PFSK-1 (cell line): ENCODE measurements around the gene CCN5.

Experiments used
- FOXP2 ChIP-seq: optimal IDR thresholded peaks from 2 replicates; pipeline ENCODE3; 2011; ENCODE audit warnings: borderline replicate concordance, control low read depth, inconsistent platforms; ENCODE audit not compliant: insufficient read depth; ENCODE audit errors: extremely low read length, extremely low read depth
- POLR2AphosphoS5 ChIP-seq: IDR thresholded peaks from 2 replicates; pipeline ENCODE4 v1.6.1; 2012; ENCODE audit warnings: low read depth, mild to moderate bottlenecking, control low read depth, low read length, moderate library complexity
- REST ChIP-seq, 2 experiments: IDR thresholded peaks; 2 replicates each; pipeline versions ENCODE4 v1.6.1 to v1.8.0; 2011 to 2012; ENCODE audit warnings: low read depth in 2 of 2, low read length in 2 of 2, control low read depth in 1 of 2, inconsistent platforms in 1 of 2, mild to moderate bottlenecking in 1 of 2, moderate library complexity in 1 of 2; ENCODE audit not compliant: insufficient read depth in 1 of 2
- SIN3A ChIP-seq: IDR thresholded peaks from 2 replicates; pipeline ENCODE4 v1.6.1; 2012; ENCODE audit warnings: mild to moderate bottlenecking, low read length, moderate library complexity, borderline replicate concordance; ENCODE audit not compliant: insufficient read depth
- TAF1 ChIP-seq: IDR thresholded peaks from 2 replicates; pipeline ENCODE4 v1.6.1; 2012; ENCODE audit warnings: low read length, control low read depth, borderline replicate concordance; ENCODE audit not compliant: insufficient read depth

Gene CCN5

GRCh38 chr20:44759595-44759994 lies 44.4 kb downstream of the CCN5 start:
- no peak for TF ChIP-seq SIN3A
- no peak for TF ChIP-seq POLR2AphosphoS5
- no peak for TF ChIP-seq FOXP2
- TF ChIP-seq REST (IDR thresholded peaks at IDR 0.05; ENCODE audit: insufficient read depth in 1 of 2, low read depth in 2 of 2, low read length in 2 of 2), result no peak
- no peak for TF ChIP-seq TAF1

GRCh38 chr20:44761423-44761822 lies 46.3 kb downstream of the CCN5 start:
- TF ChIP-seq FOXP2 (no peak), TAF1 (no peak), REST (IDR thresholded peaks at IDR 0.05; ENCODE audit: insufficient read depth in 1 of 2, low read depth in 2 of 2, low read length in 2 of 2) (no peak), SIN3A (no peak), POLR2AphosphoS5 (no peak)

DNA sequence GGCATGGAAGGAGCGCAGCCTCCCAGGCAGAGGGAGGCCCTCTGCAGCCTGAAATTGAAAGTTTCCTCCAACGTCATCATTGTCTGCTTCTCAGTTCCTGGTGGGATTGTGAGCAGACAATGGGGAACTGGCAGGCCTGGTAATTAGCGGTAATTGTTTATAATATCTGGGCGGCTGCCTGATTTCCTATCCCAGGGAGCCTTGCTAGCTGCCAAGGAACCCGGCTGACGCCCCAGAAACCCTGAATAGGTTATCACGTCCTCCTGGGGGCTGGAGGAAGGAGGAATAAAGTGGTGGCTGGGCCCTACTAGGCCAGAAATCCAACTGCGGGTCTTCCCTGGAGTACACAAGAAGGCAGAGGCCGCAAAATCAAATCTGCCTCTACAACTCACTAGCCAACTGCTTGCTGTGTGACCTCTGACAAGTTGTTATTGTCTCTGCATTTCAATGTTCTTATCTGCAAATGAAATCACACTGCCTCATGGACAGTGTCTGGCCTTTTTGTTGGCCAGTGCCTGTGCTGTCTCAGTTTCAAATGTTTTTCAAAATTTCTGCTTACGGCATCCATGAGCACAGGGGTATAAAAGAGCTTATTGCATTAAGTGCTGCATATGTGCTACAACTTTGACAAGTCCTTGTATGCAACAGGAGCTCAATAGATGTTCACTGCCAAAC lies 47.4 kb downstream of the CCN5 start:
- TF ChIP-seq FOXP2, result no peak
- no peak for TF ChIP-seq REST (IDR thresholded peaks at IDR 0.05; ENCODE audit: insufficient read depth in 1 of 2, low read depth in 2 of 2, low read length in 2 of 2)
- no peak for TF ChIP-seq TAF1
- no peak for TF ChIP-seq SIN3A
- TF ChIP-seq POLR2AphosphoS5, result no peak

- TF ChIP-seq FOXP2 (no peak), SIN3A (no peak), TAF1 (no peak), POLR2AphosphoS5 (no peak), REST (IDR thresholded peaks at IDR 0.05; ENCODE audit: insufficient read depth in 1 of 2, low read depth in 2 of 2, low read length in 2 of 2) (no peak)
Observed at GRCh38 chr20:44765091-44765490, 49.9 kb downstream of the CCN5 start.
